NCI-H1092 (cell line): Measurements from ENCODE around the gene HIP1R.
"Not testable (repeated sequence)": the region's sequence is repeated elsewhere in the genome, so short reads cannot be mapped to it uniquely, and the experiment has no call there.

Experiments
- DNase-seq: peaks from one replicate; lab custom pipeline; 2025; lab: John Stamatoyannopoulos, UW

The HIP1R gene, protein sequence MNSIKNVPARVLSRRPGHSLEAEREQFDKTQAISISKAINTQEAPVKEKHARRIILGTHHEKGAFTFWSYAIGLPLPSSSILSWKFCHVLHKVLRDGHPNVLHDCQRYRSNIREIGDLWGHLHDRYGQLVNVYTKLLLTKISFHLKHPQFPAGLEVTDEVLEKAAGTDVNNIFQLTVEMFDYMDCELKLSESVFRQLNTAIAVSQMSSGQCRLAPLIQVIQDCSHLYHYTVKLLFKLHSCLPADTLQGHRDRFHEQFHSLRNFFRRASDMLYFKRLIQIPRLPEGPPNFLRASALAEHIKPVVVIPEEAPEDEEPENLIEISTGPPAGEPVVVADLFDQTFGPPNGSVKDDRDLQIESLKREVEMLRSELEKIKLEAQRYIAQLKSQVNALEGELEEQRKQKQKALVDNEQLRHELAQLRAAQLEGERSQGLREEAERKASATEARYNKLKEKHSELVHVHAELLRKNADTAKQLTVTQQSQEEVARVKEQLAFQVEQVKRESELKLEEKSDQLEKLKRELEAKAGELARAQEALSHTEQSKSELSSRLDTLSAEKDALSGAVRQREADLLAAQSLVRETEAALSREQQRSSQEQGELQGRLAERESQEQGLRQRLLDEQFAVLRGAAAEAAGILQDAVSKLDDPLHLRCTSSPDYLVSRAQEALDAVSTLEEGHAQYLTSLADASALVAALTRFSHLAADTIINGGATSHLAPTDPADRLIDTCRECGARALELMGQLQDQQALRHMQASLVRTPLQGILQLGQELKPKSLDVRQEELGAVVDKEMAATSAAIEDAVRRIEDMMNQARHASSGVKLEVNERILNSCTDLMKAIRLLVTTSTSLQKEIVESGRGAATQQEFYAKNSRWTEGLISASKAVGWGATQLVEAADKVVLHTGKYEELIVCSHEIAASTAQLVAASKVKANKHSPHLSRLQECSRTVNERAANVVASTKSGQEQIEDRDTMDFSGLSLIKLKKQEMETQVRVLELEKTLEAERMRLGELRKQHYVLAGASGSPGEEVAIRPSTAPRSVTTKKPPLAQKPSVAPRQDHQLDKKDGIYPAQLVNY

GRCh38 chr12:122834921-122835749, at the start of gene HIP1R:
HIP1R (plus strand) TSS chr12:122835457; CDS start chr12:122835551, 94 bp downstream.
- DNase-seq, result no peak

DNA sequence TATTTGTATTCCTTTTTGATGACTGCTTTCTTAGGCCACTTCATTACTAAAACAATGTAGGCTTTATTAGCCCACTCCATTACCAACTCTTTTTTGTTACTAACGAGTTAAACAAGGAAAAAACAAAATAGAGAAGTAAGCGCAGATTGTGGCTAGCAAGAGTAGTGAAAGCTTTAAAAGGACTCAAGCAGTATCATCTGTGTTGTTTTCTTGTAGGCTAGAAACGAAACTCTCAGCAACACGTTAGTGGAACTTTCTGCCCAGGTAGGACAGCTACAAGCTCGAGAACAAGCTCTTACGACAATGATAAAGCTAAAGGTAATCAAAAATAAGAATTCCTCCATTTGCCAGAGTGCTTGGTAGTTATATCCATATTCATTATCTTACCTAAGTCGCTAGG, 49.8 kb upstream of the HIP1R start:
- DNase-seq, result no peak

GRCh38 chr12:122788387-122788786, 46.9 kb upstream of the HIP1R start:
- no peak for DNase-seq

DNA sequence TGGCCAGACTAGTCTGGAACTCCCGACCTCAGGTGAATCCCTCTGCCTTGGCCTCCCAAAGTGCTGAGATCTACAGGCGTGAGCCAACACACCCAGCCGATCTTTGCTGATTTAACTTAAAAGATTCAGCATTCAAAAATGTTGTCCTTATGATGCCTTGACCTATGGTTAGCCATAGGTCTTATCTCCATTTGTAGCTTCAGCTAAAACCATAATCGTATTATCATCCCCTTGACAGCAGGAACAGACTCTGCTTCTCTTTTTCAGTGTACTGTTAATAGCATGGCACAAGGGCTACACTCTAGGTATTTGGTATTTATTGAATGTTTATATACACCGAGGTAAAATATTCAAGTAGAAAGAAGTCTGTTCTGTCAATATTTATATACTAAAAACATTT, 45.6 kb upstream of the HIP1R start:
- DNase-seq, result no peak

GRCh38 chr12:122790393-122791075, 44.7 kb upstream of the HIP1R start:
- no peak for DNase-seq

- no peak for DNase-seq
Observed at GRCh38 chr12:122793685-122794106, 41.6 kb upstream of the HIP1R start.

DNA sequence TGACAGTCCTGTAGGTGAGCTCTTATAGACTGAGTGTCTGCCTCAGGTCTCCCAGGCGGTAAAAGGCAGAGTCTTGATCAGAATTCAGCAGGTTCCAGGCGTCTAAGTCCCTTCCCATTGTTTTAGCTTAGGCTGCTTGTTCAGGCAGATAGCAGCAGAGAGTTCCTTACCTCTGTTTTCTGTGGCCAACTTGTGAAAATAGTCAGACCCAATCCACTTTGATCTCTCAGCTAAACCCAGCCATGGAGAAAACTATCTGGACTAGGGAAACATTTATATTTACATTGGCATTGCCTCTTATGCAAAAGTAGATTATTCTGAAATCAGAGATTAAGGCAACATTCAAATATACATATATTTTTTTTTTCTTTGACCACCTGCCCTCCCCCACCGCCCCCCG, 39.5 kb upstream of the HIP1R start:
- no peak for DNase-seq

DNA sequence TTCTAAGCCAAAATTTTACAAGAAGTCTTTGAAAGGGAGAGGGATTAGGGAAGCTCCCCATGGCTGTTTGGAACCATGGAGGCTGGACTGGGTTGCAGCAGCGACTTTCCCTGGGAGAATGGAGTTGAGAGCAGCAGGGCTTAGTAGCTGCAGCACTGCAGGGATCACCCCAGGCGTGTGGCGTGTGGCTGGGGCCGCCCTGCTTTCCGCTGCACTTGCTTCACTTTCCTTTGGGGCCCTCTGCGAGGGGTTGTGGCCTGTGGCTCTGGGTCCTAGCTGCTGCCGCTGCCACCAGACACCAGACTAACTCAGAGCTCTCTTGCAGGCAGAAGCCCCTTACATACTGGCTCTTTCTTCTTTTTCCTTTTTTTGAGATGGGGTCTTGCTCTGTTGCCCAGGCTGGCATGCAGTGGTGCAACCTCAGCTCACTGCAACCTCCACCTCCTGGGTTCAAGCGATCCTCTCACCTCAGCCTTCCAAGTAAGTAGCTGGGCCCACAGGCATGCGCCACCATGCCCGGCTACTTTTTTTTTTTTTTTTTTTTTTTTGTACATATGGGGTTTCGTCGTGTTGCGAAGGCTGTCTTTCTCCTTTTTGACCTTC, 35.5 kb upstream of the HIP1R start:
- no peak for DNase-seq

DNA sequence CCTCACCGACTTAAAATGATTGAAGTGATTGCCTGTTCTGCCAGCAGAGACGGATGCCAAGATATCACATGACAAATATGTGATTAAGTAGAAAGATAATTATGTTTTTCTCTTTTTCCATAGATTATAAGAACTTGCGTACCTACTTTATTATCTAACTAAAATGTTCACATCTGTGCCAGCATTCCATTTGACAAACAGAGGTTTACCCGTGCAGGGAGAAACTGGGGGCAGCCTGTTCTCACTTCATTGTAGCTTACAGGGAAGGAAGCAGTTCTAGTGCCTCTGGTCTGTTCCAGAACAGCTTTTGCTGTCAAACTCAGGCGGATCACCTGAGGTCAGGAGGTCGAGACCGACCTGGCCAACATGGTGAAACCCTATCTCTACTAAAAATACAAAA, 31.3 kb upstream of the HIP1R start:
- no peak for DNase-seq

DNA sequence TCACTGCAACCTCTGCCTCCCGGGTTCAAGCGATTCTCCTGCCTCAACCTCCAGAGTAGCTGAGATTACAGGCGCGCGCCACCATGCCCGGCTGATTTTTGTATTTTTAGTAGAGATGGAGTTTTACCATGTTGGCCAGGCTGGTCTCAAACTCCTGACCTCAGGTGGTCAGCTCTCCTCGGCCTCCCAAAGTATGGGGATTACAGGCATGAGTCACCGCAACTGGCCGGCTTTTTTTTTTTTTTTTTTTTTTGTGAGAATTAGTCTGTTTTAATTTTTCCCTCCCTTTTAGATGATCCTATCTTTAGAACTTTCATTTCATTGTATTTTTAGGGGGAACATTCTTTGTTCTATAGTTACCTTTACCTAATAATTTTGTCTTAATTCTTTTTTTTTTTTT, 30.3 kb upstream of the HIP1R start:
- not testable (repeated sequence) for DNase-seq

DNA sequence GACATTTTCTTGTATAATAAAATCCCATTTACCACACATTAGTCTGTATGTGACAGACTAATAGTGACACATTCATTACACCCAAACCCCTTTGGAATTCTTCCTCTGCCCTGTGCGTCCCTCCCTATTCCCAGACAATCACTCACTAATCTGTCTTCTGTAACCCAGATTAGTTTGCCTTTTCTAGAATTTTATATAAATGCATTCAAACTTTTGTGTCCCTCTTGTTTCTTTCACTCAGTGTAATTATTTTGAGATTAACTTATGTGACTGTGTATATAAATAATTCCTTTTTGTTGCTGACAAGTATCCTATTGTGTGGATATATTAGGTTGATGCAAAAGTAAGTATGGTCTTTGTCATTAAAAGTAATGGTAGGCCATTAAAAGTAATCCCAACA, 27.6 kb upstream of the HIP1R start:
- no peak for DNase-seq

- no peak for DNase-seq
Observed at GRCh38 chr12:122811777-122812176, 23.5 kb upstream of the HIP1R start.

DNA sequence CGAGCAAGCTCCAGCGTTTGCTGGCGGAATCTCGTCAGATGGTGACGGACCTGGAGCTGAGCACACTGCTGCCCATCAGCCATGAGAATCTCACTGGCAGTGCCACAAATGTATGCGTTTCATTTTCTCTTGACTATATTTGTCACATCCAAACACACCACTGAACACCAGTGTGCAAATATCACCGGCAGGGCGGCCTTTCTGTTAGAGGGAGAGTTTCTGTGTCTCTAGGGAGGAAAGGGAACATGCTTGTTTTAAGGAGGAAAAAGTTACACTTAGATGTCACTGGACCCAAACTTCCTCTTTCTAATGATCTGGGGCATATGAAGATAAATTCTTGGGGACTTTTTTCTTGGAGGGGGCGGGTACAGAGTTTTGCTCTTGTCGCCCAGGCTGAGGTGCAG, 21.9 kb upstream of the HIP1R start:
- DNase-seq, result no peak

GRCh38 chr12:122819209-122819785, 16.0 kb upstream of the HIP1R start:
- DNase-seq, result no peak

DNA sequence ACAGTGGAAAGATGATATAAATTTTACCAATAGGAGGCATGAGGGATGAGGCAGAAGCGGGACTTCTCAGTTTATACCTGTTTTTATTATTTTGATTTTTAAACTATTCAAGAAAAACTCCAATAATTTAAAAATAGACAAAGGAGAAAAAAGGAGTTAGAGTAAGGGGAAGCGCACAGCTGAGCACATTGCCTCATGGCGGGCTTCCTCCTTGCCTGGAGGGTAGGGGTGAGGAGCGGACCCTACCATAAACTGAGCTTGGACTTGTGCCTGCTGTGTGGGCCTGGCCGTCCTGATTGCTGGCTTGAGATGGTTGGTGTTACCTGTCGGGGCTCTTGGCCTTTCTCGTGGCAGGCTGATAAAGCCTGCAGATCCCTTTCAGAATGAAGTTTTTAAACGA, 15.1 kb upstream of the HIP1R start:
- no peak for DNase-seq

- DNase-seq, result no peak
Observed at GRCh38 chr12:122820838-122821271, 14.4 kb upstream of the HIP1R start.

DNA sequence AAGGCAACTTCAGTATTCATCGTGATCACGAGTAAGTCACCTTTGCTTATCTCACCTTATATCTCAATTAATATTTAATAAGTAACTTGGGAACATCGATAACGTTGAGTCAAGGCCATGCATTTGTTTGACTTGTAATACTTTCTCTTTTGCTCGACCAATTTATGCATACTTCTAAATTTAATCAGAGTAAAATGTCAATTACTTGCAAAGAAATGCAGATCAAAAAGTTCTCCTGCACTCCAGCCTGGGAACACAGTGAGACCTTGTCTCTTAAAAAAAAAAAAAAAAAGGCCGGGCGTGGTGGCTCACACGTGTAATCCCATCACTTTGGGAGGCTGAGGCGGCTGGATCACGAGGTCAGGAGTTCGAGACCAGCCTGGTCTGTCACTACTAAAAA, 11.8 kb upstream of the HIP1R start:
- DNase-seq, result no peak

- DNase-seq, result no peak
Observed at GRCh38 chr12:122825773-122826724, 9.2 kb upstream of the HIP1R start.

DNA sequence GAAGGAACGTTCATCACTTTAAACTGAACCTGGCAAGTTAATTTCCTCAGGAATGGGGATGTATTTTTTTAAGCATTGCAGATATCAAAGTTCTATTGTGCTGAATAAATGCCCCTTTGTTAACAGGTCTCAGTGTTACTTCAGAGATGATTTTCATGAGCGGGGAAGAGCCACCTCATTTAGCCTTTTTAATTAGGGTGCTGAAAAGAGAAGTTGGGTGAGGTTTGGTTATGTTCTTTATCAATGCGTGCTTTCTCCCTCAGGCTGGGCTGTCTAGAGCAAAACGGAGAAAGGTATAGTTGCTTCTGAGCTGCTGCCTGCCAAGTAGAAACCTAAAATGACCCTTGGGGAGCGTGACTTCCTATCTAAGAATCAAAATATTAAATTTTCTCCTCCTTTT, 8.0 kb upstream of the HIP1R start:
- no peak for DNase-seq
